GM18498 (cell line): ENCODE measurements around the gene TNFRSF11A.

Source experiments
- ATAC-seq: cut with Tn5 transposase; IDR thresholded peaks from one replicate; pipeline ENCODE4 v1.9.1; 2021; ENCODE audit warnings: mild to moderate bottlenecking, moderate library complexity; ENCODE audit not compliant: unreplicated experiment

Gene TNFRSF11A

GRCh38 chr18:62341473-62341872, 16.4 kb downstream of the TNFRSF11A start:
- ATAC-seq: no peak

- ATAC-seq: no peak
Measured at GRCh38 chr18:62342884-62343283, 17.8 kb downstream of the TNFRSF11A start.

- ATAC-seq: no peak
Measured at GRCh38 chr18:62343316-62343715, 18.2 kb downstream of the TNFRSF11A start.

DNA sequence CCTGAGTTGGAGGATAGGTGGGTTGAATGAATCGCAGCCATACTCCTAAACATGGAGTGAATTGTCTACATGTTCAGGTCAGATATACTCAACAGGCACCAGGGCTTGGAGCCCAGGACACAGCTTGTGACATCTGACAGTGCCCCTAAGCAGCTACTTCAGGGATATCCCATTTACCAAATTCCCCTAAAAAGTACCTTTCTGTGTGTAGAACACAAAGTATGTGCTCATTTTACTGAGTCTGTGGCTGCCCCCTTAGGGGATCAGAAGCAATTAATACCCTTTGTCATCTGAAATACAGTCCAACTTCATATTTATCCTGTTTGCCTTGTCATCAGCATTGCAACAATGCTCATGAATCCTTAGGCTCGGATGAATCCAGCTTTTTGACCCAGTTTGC, 20.8 kb downstream of the TNFRSF11A start:
- ATAC-seq: no peak

GRCh38 chr18:62346333-62347088, 21.4 kb downstream of the TNFRSF11A start:
- no peak for ATAC-seq

DNA sequence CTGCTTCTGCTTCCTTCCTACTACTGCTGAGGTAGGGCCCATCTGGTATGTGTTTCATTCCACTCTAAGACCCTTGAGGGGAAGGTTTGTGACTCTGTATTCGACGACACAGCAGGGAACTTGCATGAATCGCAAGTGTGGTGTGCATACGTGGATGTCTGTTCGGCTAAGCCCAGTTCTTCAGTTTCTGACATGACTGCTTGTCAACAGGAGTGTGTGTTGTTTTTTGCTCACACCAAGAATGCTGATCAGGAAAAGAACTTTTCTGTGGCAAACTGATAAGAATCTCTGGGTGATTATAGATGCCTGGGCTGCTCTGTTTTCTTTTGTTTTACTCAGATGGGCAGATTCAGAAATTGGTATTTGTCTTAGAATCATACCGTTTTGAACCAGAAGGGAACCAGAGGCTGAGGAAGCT, 22.0 kb downstream of the TNFRSF11A start:
- no peak for ATAC-seq

- ATAC-seq: no peak
Measured at GRCh38 chr18:62348474-62348873, 23.4 kb downstream of the TNFRSF11A start.

DNA sequence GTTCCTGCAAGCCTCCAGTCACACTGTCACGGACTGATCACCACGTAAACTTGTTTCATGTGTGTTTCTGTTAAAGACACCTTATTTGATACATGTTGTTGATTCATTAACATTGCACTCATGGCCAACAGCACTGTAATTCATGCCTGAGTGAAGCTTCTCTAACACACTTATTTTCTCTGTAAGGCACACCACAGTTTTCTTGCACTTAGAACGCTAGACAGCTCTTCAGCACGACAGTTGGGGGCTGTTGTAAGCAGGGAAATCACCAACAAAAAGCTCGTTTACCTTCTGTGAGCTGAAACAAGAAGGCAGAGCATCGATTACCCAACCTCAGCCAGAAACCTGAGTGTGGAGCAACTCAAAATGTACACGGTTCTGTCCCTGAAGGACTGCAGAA, 28.1 kb downstream of the TNFRSF11A start:
- ATAC-seq: no peak

- ATAC-seq: no peak
Measured at GRCh38 chr18:62354151-62354550, 29.0 kb downstream of the TNFRSF11A start.

DNA sequence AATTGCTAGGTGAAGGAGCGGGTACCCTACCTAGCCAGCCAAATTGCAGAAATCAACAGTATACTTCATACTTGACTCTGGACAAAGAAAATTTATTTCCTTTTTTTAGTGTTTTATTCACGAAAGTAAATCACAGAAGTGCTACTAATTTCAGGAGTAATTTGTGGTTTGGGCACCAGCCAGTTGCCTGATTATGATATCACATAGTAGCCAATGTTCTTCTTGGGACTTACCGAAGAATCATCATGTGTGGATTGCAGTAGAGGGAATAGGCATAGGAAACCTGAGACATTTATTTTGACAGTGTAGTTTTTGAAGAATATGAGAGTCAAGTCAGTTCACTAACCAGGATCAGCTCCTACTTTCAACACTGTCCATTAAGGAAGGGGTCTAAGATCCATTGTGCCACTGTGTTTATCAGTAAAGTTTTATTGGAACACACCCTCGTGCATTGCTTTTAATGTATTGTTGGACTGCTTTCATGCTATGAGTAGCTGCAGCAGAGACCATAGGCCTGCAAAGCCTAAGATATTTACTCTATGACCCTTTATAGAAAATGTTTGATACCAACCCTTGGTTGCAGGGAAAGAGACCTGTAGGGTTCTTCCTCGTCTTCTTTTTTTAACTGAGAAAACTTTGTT, 32.1 kb downstream of the TNFRSF11A start:
- no peak for ATAC-seq

DNA sequence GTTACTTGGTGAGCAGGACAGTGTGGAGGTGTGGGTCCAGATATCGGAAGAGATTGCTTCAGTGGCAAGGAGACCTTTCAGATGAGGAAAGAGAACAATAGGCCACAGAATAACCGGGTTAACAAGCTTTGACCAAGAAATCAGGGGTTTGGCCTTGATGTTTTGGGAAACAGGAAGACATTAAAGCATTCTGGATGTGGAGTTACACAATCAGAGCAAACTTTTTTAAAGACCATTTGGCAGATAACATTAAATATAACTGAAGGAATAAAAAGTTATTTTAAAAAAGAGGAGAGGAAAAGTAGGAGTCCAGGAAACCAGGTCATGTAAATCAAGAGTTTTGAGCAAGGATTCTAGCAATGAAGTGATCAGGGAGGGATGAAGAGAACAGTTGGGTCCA, 35.7 kb downstream of the TNFRSF11A start:
- ATAC-seq: no peak

- ATAC-seq: no peak
Measured at GRCh38 chr18:62361288-62361687, 36.2 kb downstream of the TNFRSF11A start.

DNA sequence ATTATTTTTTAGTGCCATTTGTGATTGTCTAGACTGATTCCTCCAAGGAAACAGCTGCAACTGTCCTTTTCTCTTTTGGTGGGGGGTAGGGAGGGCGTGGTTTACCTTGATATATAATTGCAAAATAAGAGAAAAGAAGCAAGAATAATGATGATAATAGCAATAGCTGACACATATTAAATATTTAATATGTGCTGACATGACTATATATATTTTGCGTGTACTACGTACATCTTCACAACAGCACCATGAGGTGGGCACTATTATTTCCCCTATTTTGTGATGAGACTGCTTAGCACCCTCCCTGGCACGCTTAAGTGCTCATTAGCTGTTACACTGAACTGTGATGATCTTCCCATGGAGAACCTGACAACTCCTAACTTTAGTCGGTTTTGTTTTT, 39.4 kb downstream of the TNFRSF11A start:
- no peak for ATAC-seq

DNA sequence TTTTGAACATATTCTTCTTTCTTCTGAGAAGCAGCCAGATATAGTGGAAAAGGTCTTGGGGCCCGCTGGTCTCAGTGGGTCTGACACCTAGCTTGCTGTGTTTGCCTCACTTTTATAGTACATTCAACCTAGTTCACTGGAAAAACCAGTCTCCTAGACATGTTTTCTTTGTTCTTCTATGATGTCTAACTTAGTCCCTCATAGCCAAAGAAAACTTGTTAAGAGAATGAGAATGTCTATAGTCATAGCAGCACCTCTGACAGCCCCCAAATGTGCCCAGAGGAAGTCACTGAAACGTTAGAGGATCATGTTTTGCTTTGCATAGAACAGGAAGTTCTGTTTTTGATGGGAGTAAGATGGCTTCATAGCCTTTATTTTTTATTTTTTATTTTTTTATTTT, 40.3 kb downstream of the TNFRSF11A start:
- ATAC-seq: no peak

GRCh38 chr18:62366992-62367391, 41.9 kb downstream of the TNFRSF11A start:
- no peak for ATAC-seq

- no peak for ATAC-seq
Measured at GRCh38 chr18:62368100-62368499, 43.0 kb downstream of the TNFRSF11A start.

GRCh38 chr18:62369129-62369644, 44.1 kb downstream of the TNFRSF11A start:
- no peak for ATAC-seq

- ATAC-seq: no peak
Measured at GRCh38 chr18:62370366-62370765, 45.3 kb downstream of the TNFRSF11A start.

DNA sequence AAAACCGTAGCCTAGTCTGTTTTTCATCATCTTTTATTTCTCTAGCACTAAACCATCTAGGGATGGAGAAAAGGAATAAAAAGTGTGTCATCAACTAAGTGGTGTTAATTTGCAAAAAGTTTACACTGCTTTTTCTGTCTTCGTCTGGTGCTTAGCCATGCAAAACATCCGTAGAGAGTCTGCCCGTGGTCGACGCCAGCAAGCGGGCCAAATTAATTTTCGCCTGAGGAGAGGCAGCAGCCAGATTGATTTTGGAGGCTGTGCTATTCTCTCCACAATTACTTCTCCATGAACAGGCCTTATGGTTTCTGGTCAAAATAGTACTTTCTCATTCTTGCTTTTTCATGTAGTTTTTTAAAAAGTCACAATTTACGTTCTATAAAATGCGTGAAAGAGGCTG, 46.3 kb downstream of the TNFRSF11A start:
- ATAC-seq: no peak

- ATAC-seq: peak; percentile 64
Measured at GRCh38 chr18:62372156-62372555, 47.0 kb downstream of the TNFRSF11A start.

GRCh38 chr18:62372882-62373281, 47.8 kb downstream of the TNFRSF11A start:
- no peak for ATAC-seq

GRCh38 chr18:62374410-62374965, 49.4 kb downstream of the TNFRSF11A start:
- ATAC-seq: no peak
